Measurements from ENCODE around the gene ZNHIT3. TPM values are rescaled to one million over a fixed set of nuclear protein-coding genes. Genes with fewer than 3 reads are reported as not detected.
"Not testable (repeated sequence)": the region's sequence is repeated elsewhere in the genome, so short reads cannot be mapped to it uniquely, and the experiment has no call there.

Gene ZNHIT3
- total RNA-seq, 2 experiments from 2014 or later, result 39.0 to 43.7 TPM

- intact Hi-C loops (cut with micrococcal nuclease), result no loop called here
- Mint-ChIP-seq H3K27me3 (ENCODE audit: low read depth) (no peaks in the 10 kb centered on the region), H3K27ac (no peak overlapping the region), H3K36me3 (ENCODE audit: low read depth) (peaks cover 40% of the 10 kb centered on the region), H3K4me1 (ENCODE audit: low read depth) (peaks cover 3% of the 10 kb centered on the region), H3K4me3 (no peak overlapping the region), H3K9me3 (no peaks in the 10 kb centered on the region)
- CTCF ChIA-PET, result no interaction called here
- no peak for DNase-seq
These were observed 20.4 kb downstream of the ZNHIT3 start for GRCh38 chr17:36506831-36507230.

GRCh38 chr17:36507266-36507665 is 20.8 kb downstream of the ZNHIT3 start:
- no peak overlapping the region for H3K4me3 Mint-ChIP-seq
- DNase-seq, result no peak
- CTCF ChIA-PET, result no interaction called here
- H3K27ac Mint-ChIP-seq, result no peak overlapping the region
- H3K4me1 Mint-ChIP-seq (ENCODE audit: low read depth), result peaks cover 3% of the 10 kb centered on the region
- intact Hi-C loops (cut with micrococcal nuclease), result no loop called here
- H3K27me3 Mint-ChIP-seq (ENCODE audit: low read depth), result no peaks in the 10 kb centered on the region
- no peaks in the 10 kb centered on the region for H3K9me3 Mint-ChIP-seq
- peaks cover 38% of the 10 kb centered on the region for H3K36me3 Mint-ChIP-seq (ENCODE audit: low read depth)

GRCh38 chr17:36508439-36508838 is 22.0 kb downstream of the ZNHIT3 start:
- H3K4me1 Mint-ChIP-seq (ENCODE audit: low read depth); DNase-seq; intact Hi-C loops (cut with micrococcal nuclease); H3K27ac Mint-ChIP-seq; H3K4me3 Mint-ChIP-seq; CTCF ChIA-PET; H3K27me3 Mint-ChIP-seq (ENCODE audit: low read depth); H3K9me3 Mint-ChIP-seq: not testable (repeated sequence)
- H3K36me3 Mint-ChIP-seq (ENCODE audit: low read depth), result peaks cover 38% of the 10 kb centered on the region

GRCh38 chr17:36509272-36509985 is 22.9 kb downstream of the ZNHIT3 start:
- H3K4me1 Mint-ChIP-seq (ENCODE audit: low read depth), result no peaks in the 10 kb centered on the region
- intact Hi-C loops (cut with micrococcal nuclease), result no loop called here
- DNase-seq, result no peak
- H3K4me3 Mint-ChIP-seq, result no peak overlapping the region
- peaks cover 43% of the 10 kb centered on the region for H3K36me3 Mint-ChIP-seq (ENCODE audit: low read depth)
- H3K27me3 Mint-ChIP-seq (ENCODE audit: low read depth), result no peaks in the 10 kb centered on the region
- no peaks in the 10 kb centered on the region for H3K9me3 Mint-ChIP-seq
- CTCF ChIA-PET, result no interaction called here
- no peak overlapping the region for H3K27ac Mint-ChIP-seq

- Mint-ChIP-seq H3K27ac (no peak overlapping the region), H3K27me3 (ENCODE audit: low read depth) (no peaks in the 10 kb centered on the region), H3K4me1 (ENCODE audit: low read depth) (no peaks in the 10 kb centered on the region), H3K9me3 (no peaks in the 10 kb centered on the region), H3K36me3 (ENCODE audit: low read depth) (peaks cover 44% of the 10 kb centered on the region), H3K4me3 (no peak overlapping the region)
- DNase-seq, result no peak
- CTCF ChIA-PET, result no interaction called here
- intact Hi-C loops (cut with micrococcal nuclease), result no loop called here
These were observed 24.2 kb downstream of the ZNHIT3 start for GRCh38 chr17:36510636-36511035.

GRCh38 chr17:36511216-36511615 is 24.7 kb downstream of the ZNHIT3 start:
- no peak for DNase-seq
- Mint-ChIP-seq H3K4me3 (no peak overlapping the region), H3K27ac (no peak overlapping the region), H3K36me3 (ENCODE audit: low read depth) (peaks cover 42% of the 10 kb centered on the region), H3K9me3 (no peaks in the 10 kb centered on the region), H3K27me3 (ENCODE audit: low read depth) (no peaks in the 10 kb centered on the region), H3K4me1 (ENCODE audit: low read depth) (no peaks in the 10 kb centered on the region)
- intact Hi-C loops (cut with micrococcal nuclease), result no loop called here
- CTCF ChIA-PET, result no interaction called here

GRCh38 chr17:36512641-36513040 is 26.2 kb downstream of the ZNHIT3 start:
- no peaks in the 10 kb centered on the region for H3K9me3 Mint-ChIP-seq
- H3K27me3 Mint-ChIP-seq (ENCODE audit: low read depth), result no peaks in the 10 kb centered on the region
- no peak overlapping the region for H3K4me3 Mint-ChIP-seq
- CTCF ChIA-PET, result no interaction called here
- H3K4me1 Mint-ChIP-seq (ENCODE audit: low read depth), result no peaks in the 10 kb centered on the region
- no peak for DNase-seq
- no peak overlapping the region for H3K27ac Mint-ChIP-seq
- intact Hi-C loops (cut with micrococcal nuclease), result no loop called here
- H3K36me3 Mint-ChIP-seq (ENCODE audit: low read depth), result peaks cover 44% of the 10 kb centered on the region

- no peak overlapping the region for H3K27ac Mint-ChIP-seq
These were observed 28.4 kb downstream of the ZNHIT3 start for GRCh38 chr17:36514856-36515255.

GRCh38 chr17:36515837-36516236 is 29.4 kb downstream of the ZNHIT3 start:
- Mint-ChIP-seq H3K27ac (no peak overlapping the region), H3K9me3 (no peaks in the 10 kb centered on the region), H3K27me3 (ENCODE audit: low read depth) (no peaks in the 10 kb centered on the region), H3K4me1 (ENCODE audit: low read depth) (no peaks in the 10 kb centered on the region), H3K36me3 (ENCODE audit: low read depth) (peaks cover 52% of the 10 kb centered on the region), H3K4me3 (no peak overlapping the region)
- intact Hi-C loops (cut with micrococcal nuclease), result no loop called here
- DNase-seq, result no peak
- CTCF ChIA-PET, result no interaction called here

More at GRCh38 chr17:36514856-36515255, 28.4 kb downstream of the ZNHIT3 start:
- H3K4me3 Mint-ChIP-seq, result no peak overlapping the region
- CTCF ChIA-PET, result interaction anchor here (0.5 kb wide), 1 partner anchor 26 kb away, joined by 3 read pairs; no protein-coding TSS in a partner anchor
- no peaks in the 10 kb centered on the region for H3K9me3 Mint-ChIP-seq
- H3K36me3 Mint-ChIP-seq (ENCODE audit: low read depth), result peaks cover 49% of the 10 kb centered on the region
- no peak for DNase-seq
- H3K4me1 Mint-ChIP-seq (ENCODE audit: low read depth), result no peaks in the 10 kb centered on the region
- intact Hi-C loops (cut with micrococcal nuclease), result no loop called here
- no peaks in the 10 kb centered on the region for H3K27me3 Mint-ChIP-seq (ENCODE audit: low read depth)

- intact Hi-C loops (cut with micrococcal nuclease), result no loop called here
- peaks cover 72% of the 10 kb centered on the region for H3K36me3 Mint-ChIP-seq (ENCODE audit: low read depth)
- no peak overlapping the region for H3K27ac Mint-ChIP-seq
- no peak overlapping the region for H3K4me3 Mint-ChIP-seq
- CTCF ChIA-PET, result no interaction called here
- H3K4me1 Mint-ChIP-seq (ENCODE audit: low read depth), result peaks cover 26% of the 10 kb centered on the region
- H3K27me3 Mint-ChIP-seq (ENCODE audit: low read depth), result no peaks in the 10 kb centered on the region
- no peaks in the 10 kb centered on the region for H3K9me3 Mint-ChIP-seq
- no peak for DNase-seq
These were observed 36.6 kb downstream of the ZNHIT3 start for GRCh38 chr17:36523113-36523512.

GRCh38 chr17:36524428-36524876 is 38.0 kb downstream of the ZNHIT3 start:
- Mint-ChIP-seq H3K27me3 (ENCODE audit: low read depth) (no peaks in the 10 kb centered on the region), H3K36me3 (ENCODE audit: low read depth) (peaks cover 66% of the 10 kb centered on the region), H3K27ac (peak overlapping the region; percentile 15), H3K9me3 (no peaks in the 10 kb centered on the region), H3K4me1 (ENCODE audit: low read depth) (peaks cover 29% of the 10 kb centered on the region), H3K4me3 (no peak overlapping the region)
- CTCF ChIA-PET, result interaction anchor here (0.6 to 0.9 kb wide), 2 partner anchors 28 to 551 kb away, joined by 3 read pairs; no protein-coding TSS in a partner anchor
- DNase-seq, result peak; percentile 31
- intact Hi-C loops (cut with micrococcal nuclease), result loop anchor here (1.0 kb wide), 1 partner anchor 10 kb away; the partner anchor contains the start of genes MYO19 and PIGW

- Mint-ChIP-seq H3K4me1 (ENCODE audit: low read depth) (peaks cover 29% of the 10 kb centered on the region), H3K36me3 (ENCODE audit: low read depth) (peaks cover 63% of the 10 kb centered on the region), H3K9me3 (no peaks in the 10 kb centered on the region), H3K4me3 (no peak overlapping the region), H3K27ac (peak overlapping the region; percentile 82), H3K27me3 (ENCODE audit: low read depth) (no peaks in the 10 kb centered on the region)
- DNase-seq, result no peak
- CTCF ChIA-PET, result no interaction called here
- intact Hi-C loops (cut with micrococcal nuclease), result no loop called here
These were observed 38.6 kb downstream of the ZNHIT3 start for GRCh38 chr17:36525113-36525512.

GRCh38 chr17:36525888-36526287 is 39.4 kb downstream of the ZNHIT3 start:
- H3K27ac Mint-ChIP-seq, result peak overlapping the region; percentile 35
- CTCF ChIA-PET, result no interaction called here
- intact Hi-C loops (cut with micrococcal nuclease), result no loop called here
- H3K27me3 Mint-ChIP-seq (ENCODE audit: low read depth), result no peaks in the 10 kb centered on the region
- peaks cover 29% of the 10 kb centered on the region for H3K4me1 Mint-ChIP-seq (ENCODE audit: low read depth)
- DNase-seq, result no peak
- H3K4me3 Mint-ChIP-seq, result no peak overlapping the region
- no peaks in the 10 kb centered on the region for H3K9me3 Mint-ChIP-seq
- H3K36me3 Mint-ChIP-seq (ENCODE audit: low read depth), result peaks cover 58% of the 10 kb centered on the region
